DOHH2 (cell line): ENCODE data around the gene ALPG.

Experiments
- EZH2phosphoT487 ChIP-seq: fragments of 200-600 bp; sonication (generic); IDR thresholded peaks from 2 replicates; pipeline ENCODE4 v1.6.1; 2017; ENCODE audit warnings: borderline replicate concordance, mild to moderate bottlenecking, antibody characterized with exemption, low read length, moderate library complexity, mixed read lengths
- TF ChIP-seq, protein P1 (sequence below): fragments of 200-600 bp; sonication (generic); IDR thresholded peaks from one replicate; pipeline ENCODE4 v1.5.1; 2014; ENCODE audit warnings: antibody characterized with exemption, mild to moderate bottlenecking, low read depth, low read length; ENCODE audit not compliant: poor library complexity, severe bottlenecking

DNA sequence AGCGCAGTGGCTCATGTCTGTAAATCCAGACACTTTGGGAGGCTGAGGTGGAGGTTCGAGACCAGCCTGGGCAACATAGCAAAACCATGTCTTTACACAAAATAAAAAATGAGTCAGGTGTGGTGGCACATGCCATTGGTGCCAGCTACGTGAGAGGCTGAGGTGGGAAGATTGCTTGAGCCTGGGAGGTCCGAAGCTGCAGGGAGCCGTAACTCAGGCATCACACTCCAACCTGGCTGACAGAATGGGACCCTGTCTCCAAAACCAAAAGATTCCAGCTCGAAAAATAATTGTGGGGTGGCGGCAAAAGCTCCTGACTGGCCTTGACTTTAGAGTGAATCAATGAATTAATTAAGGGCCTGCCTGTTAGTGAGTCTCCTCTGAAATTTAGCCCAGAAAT, 29.3 kb upstream of the ALPG start:
- TF ChIP-seq, protein P1, sequence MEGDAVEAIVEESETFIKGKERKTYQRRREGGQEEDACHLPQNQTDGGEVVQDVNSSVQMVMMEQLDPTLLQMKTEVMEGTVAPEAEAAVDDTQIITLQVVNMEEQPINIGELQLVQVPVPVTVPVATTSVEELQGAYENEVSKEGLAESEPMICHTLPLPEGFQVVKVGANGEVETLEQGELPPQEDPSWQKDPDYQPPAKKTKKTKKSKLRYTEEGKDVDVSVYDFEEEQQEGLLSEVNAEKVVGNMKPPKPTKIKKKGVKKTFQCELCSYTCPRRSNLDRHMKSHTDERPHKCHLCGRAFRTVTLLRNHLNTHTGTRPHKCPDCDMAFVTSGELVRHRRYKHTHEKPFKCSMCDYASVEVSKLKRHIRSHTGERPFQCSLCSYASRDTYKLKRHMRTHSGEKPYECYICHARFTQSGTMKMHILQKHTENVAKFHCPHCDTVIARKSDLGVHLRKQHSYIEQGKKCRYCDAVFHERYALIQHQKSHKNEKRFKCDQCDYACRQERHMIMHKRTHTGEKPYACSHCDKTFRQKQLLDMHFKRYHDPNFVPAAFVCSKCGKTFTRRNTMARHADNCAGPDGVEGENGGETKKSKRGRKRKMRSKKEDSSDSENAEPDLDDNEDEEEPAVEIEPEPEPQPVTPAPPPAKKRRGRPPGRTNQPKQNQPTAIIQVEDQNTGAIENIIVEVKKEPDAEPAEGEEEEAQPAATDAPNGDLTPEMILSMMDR, result no peak
- TF ChIP-seq EZH2phosphoT487, result no peak
